ENCODE results near the gene MME.

DNA sequence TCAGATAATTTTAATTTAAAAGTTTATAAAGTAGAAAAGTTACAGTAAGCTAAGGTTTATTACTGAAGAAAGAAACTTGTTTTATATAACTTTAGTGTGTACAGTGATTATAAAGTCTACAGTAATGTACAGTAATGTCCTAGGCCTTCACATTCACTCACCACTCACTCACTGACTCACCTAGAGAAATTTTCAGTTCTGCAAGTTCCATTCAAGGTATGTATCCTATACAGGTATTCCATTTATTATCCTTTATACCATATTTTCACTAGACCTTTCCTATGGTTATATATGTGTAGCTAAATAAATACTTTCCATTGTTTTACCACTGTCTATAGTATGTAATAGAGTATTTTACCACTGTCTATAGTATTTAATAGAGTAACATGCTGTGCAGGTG, 33.2 kb upstream of the MME start:
- TF ChIP-seq SUZ12 (IDR thresholded peaks at IDR 0.05; ENCODE audit: extremely low read depth, insufficient read depth, insufficient read length) (no peak), YY1 (IDR thresholded peaks at IDR 0.05; ENCODE audit: insufficient read depth, insufficient read length) (no peak), ZNF274 (IDR thresholded peaks at IDR 0.05; ENCODE audit: low read depth, low read length) (no peak)

Data from NT2/D1 (cell line).